Thymus (tissue), 2 donors: ENCODE measurements around the gene LDLR. TPM values are rescaled to one million over a fixed set of nuclear protein-coding genes. Genes with fewer than 3 reads are reported as not detected.

Experiments used
- polyA plus RNA-seq: library from polyadenylated mRNA; stranded (reverse); fragments of 200-250 nt; gene quantifications from one replicate; pipeline ENCODE4 v1.2.3, GENCODE V29; 2013
- total RNA-seq: library from RNA; stranded (reverse); fragments of 120-200 nt; gene quantifications from one replicate; pipeline ENCODE4 v1.2.4, GENCODE V29; 2013
- donor health status: healthy.

LDLR gene
- total and polyA plus RNA-seq, 2 donors, result 7.0 to 7.5 TPM

Other genes starting within 250 kb of the LDLR start
- gene C19orf38, start 241.0 kb upstream of the LDLR start, total RNA-seq, result 7.1 TPM
- 5.4 TPM for gene C19orf38, start 241.0 kb upstream of the LDLR start, polyA plus RNA-seq
- gene CARM1, start 217.9 kb upstream of the LDLR start, total RNA-seq, result 7.0 TPM
- gene CARM1, start 217.9 kb upstream of the LDLR start, polyA plus RNA-seq, result 30.8 TPM
- 28.8 TPM for gene YIPF2, start 160.8 kb upstream of the LDLR start, total RNA-seq
- gene YIPF2, start 160.8 kb upstream of the LDLR start, polyA plus RNA-seq, result 40.2 TPM
- 23.6 TPM for gene TIMM29, start 160.7 kb upstream of the LDLR start, total RNA-seq
- gene TIMM29, start 160.7 kb upstream of the LDLR start, polyA plus RNA-seq, result 24.0 TPM
- 76.6 TPM for gene SMARCA4, start 128.4 kb upstream of the LDLR start, total RNA-seq
- gene SMARCA4, start 128.4 kb upstream of the LDLR start, polyA plus RNA-seq, result 88.0 TPM
- 46.1 TPM for gene SPC24, start 66.3 kb downstream of the LDLR start, total RNA-seq
- 4.0 TPM for gene SPC24, start 66.3 kb downstream of the LDLR start, polyA plus RNA-seq
- gene KANK2, start 108.1 kb downstream of the LDLR start, total RNA-seq, result 12.3 TPM
- 18.3 TPM for gene KANK2, start 108.1 kb downstream of the LDLR start, polyA plus RNA-seq
- not detected for gene ANGPTL8, start 150.2 kb downstream of the LDLR start, total RNA-seq
- 0.16 TPM for gene ANGPTL8, start 150.2 kb downstream of the LDLR start, polyA plus RNA-seq
- gene DOCK6, start 173.1 kb downstream of the LDLR start, total RNA-seq, result 3.9 TPM
- gene DOCK6, start 173.1 kb downstream of the LDLR start, polyA plus RNA-seq, result 20.8 TPM
- not detected for gene TSPAN16, start 206.7 kb downstream of the LDLR start, total RNA-seq
- not detected for gene TSPAN16, start 206.7 kb downstream of the LDLR start, polyA plus RNA-seq